ENCODE measurements around the gene CCDC197.

CCDC197 gene

DNA sequence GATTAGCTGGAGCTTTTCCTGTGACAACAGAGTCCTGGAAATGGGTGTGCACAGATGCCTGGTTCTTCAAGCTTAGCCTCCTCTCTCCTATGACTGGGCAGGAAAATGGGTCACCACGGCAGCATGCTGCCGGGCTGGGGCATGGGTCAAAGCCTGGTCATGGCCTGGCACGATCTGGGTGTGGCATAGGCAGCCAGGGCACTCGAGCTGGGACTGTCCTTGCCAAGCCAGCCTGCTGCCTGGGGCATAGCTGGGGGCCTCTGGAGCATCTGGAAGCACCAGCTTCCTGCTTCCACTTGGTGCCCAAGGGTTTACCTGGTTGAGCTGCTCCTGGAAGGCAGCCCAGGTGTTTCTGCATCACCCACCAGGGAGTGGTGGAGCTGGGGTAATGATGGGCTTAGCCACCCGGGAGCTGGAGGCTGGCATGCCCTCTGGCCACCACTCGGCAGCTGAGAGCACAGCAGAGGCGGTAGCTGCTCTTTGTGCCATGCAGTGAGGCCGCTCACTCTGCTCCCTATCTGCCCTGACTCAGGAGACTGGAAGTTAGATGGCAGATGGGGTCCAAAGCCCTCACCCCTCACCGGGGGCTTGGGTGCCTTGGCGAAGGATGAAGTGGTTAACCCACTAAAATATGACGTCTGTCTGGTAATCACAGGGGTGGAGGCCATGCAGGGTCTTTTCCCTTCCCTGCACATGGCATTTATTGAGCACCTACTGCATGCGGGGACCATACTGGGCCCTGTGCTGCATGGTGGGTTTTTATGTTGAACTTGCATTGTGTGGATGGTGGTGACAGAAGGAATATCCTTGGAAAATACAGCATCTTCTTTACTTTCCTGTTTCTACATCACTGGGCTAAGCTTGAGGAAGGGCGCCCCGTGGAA, 30.7 kb downstream of the CCDC197 start:
- DNase-seq, result no peak

DNA sequence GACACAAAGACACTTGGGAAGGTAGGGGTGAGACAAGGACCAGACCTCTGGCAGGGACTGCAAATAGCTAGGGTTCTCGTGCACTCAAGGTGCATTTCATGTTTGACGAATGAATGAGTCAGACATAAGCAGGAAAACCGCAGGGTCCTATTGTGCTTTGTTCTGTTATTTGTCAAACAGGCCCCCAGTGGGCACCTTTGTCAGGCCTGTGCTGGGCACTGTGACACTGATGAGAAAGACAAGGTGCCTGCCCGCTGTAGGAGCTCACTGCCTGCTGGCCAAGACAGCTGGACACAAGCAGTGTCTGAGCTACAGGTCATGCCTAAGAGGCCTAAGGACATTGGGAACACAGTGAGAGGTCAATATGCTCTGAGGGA, 31.3 kb downstream of the CCDC197 start:
- DNase-seq, result no peak

DNA sequence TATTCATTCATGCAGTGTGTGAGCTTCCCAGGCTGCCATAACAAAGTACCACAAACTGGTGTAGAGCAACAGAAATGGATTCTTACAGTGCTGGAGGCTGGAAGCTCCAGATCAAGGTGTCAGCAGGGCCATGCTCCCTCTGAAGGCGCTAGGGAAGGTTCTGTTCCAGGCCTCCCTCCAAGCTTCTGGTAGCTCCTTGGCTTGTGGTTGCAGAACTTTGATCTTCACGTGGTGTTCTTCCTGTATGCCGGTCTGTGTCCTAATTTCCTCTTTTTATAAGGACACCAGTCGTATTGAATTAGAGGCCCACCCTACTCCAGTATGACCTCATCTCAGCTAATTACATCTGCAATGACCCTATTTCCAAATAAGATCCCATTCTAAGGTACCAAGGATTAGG, 32.2 kb downstream of the CCDC197 start:
- DNase-seq, result no peak

DNA sequence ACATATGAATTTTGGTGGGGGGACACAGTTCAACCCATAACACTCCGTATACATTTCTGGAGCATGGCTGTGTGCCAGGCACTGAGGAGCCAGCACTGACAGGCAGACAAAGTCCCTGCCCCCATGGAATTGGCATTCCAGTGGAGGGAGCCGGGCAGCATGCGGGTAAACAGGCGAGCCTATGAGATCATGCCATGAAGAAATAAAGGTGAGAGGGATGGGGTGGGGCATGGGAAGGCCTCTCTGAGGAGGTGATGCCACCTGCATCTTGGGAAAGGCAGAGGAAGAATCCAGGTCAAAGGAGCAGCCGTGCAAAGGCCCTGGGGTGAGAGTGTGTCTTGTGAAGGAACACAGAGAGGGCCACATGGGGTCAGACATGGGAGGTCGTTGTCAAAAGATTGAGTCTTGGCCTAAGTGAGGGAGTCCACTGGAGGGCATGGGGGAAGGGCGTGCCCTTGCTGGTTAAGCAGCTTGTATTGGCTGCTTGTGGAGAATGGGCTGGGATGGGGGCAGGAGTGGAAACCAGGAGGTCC, 32.6 kb downstream of the CCDC197 start:
- DNase-seq, result no peak

DNA sequence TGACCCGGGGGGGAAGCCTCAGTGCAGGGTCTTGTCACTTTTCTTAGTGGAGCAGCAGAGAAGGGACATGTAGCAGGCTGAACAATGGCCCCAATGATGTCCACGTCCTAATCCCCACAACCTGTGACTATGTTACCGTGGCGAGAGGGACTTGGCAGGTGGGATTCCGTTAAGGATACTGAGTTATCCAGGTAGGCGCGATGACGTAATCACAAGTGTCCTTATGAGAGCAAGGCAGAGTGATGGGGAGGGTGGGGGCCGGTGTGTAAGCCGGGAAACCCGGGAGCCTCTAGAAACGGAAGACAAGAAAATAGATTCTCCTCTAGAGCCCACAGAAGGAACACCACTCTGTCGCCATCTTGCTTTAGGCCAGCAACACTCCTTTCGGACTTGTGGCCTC, 33.5 kb downstream of the CCDC197 start:
- DNase-seq, result no peak

DNA sequence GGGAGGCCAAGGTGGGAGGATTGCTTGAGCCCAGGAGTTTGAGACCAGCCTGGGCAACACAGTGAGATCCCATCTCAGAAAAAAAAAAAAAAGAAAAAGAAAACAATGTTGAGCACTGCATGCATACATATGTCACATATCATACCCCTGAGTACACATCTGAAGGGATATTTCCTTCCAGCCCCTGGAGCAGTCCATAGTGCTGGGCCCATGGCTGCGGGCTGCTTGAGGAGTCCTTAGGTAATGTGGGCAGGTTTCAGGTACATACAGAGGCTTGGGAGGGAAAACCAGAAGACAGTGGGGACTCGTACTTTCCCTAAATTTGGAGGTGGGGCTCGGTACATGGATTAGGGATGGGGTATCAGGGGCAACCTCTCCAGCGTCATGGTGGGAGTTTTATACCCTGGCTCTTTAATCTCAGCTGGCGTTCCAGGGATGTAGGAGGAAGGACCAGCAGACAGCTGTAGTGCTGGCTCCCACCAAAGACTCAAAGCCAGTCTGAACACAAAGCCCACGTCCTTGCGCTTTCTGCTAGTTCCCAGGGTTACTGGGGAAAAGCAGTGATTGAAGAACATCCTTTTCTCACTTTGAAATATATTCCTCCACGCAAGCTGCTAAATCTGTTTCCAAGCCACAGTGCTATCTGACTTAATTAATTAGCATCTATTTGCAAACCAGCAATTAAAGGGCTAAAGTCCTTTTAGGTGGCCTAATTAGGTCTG, 34.2 kb downstream of the CCDC197 start:
- DNase-seq, result no peak

DNA sequence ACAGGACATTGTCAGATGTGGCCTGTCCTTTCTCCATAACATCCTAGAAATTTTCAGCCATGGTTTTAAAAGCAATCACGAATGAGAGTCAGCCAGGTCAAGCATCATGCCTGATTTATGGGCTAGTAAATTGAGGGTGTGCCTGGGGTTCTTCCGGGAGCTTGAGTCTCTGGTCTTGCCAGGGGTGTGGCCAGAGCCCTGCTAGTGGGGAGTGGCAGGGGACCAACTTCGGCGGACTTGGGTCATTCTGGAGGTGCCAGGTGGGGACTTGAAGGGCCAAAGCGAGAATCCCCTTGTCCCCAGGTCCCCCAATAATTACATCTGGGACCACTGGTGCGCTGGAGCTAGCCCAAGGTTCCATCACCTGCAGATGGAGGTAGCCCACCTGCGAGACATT, 34.8 kb downstream of the CCDC197 start:
- no peak for DNase-seq

DNA sequence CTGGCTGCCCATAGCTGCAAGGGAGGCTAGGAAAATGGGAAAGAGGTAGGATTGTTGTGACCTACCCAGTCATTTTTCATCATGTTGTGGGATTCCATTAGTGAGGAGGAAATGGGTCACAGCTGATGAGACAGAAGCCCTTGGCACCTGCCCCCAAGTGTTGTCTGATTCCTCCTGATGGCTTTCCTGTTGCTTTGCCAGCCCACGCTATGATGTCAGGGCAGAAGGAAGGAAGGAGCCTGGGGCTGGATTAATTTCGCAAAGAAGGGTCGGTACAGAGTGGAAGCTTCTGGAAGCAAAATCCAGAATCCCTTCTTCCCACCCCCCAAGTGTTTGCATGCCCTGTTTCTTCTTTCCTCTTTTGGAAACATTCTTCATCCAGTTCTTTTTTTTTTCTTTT, 37.8 kb downstream of the CCDC197 start:
- no peak for DNase-seq

DNA sequence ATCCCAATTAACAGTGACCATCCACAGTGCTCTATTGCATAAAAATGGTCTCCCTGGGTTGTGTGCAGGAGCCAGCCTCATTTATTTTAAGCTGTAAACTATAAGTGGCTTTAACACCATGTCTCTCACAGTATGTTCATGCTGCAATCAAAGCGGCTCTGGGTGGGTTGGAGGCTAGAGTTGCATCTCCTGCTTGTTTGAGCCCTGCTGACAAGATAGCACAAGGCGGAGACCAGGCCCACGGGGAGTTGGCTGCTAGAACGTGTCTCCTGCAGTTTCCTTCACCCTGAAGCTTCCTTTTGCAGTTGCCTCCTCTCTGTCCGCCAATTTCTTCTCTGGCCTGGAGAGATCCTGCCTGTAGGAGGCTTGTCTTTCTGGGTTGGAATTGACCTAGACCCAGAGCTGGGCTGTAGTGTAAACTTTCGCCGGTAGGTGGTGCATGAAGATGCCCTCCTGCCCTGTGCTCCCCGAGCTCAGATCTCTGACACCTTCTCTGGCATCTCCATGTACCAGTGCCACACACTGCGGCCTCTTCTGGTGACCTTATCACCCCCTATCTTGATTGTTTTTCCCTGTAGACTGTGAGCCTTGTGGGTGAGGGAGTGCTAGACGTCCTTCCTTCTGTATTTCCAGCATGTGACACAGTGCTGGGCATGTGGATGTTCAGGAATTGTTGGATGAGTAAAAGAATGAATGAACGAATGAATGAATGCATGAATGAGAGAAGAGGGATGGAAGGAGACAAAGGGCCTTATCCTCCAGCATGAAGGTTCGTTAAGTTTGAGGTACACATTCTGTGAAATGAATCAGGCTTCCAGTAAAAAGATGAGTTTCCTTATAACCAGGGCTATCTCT, 39.4 kb downstream of the CCDC197 start:
- DNase-seq, result peak; percentile 70 to 77

DNA sequence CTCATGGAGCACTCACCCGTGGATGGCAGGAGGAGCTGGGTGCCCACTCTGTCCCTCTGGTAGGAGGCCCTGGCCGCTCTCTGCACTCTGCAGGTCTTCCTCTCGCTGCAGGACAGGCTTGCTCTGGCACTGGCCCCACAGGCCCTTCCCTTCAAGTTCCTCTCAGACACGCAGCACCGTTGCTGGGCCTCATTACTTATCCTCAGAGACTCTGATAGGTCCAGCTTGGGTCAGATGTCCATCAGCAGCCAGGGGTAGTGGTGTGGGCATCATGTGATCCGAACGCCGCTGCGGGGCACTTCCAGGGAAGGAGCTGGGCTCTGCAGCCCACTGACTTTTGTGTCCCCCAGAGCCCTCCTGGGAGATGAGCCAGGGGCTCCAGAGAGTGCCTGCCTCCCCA, 40.9 kb downstream of the CCDC197 start:
- no peak for DNase-seq

DNA sequence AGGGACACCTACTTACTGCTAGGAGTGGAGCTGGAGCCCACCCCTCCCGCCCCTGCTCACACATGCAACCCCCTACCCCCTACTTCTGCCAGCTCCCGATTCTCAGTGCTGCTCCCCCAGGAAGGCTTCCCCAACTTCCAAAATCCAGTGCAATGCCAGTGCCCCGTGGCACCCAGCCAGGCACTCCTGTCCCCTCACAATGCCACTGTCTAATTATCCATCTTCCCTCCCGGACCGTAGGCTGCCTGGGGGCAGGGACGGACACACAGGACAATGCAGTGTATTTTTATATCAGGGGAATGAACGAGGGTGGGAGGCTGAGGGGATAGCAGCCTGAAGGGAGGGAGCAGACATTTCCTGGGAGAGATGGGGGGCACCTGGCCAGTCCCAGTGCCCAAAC, 41.4 kb downstream of the CCDC197 start:
- no peak for DNase-seq

DNA sequence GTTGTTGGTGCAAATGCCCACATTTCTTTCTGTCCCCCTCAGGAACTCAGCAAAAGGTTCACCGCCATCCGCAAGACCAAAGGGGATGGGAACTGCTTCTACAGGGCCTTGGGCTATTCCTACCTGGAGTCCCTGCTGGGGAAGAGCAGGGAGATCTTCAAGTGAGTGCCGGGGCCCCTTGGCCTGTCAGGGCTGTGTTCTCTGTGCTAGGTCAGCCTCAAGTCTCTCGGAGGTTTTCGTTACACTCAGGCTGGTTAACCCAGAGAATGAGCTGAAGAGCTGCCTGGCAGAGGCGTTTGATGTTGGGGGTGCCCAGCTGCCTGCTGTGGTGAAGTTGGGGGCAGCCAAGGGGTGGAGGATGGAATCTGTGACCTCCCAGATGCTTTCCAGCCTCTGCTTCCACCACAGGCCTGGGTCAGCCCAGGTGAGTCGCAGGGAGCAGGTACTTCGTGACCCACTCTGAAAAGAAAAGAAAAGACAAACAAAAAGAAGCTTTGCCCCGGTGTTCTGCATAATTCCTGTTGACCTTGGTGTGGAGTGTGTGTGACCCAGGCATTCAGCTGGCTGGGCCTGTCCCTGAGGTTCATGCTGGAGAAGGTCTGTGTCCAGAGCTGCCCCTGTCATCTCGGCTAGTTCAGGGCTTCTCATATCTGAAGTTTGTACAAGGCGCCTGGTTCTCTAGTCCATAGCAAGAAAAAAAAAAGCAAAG, 42.0 kb downstream of the CCDC197 start:
- no peak for DNase-seq

DNA sequence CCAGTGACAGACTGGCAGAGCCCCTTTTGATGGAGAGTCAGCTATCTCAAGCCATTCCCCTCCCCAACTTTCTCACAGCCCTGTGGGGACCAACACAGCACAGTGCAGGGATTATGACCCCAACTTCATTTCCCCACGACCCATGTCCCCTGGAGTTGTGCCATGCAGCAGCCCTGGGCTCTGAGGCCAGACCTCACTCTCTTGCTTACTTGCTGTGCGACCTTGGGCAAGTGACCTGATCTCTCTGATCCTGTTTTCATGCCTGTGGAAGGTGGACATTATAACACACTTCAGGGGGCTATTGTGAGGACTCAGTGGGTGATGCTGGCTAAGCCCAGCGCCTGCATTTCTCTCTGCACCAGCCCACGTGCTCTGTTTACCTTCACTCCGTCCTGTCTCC, 43.1 kb downstream of the CCDC197 start:
- no peak for DNase-seq

DNA sequence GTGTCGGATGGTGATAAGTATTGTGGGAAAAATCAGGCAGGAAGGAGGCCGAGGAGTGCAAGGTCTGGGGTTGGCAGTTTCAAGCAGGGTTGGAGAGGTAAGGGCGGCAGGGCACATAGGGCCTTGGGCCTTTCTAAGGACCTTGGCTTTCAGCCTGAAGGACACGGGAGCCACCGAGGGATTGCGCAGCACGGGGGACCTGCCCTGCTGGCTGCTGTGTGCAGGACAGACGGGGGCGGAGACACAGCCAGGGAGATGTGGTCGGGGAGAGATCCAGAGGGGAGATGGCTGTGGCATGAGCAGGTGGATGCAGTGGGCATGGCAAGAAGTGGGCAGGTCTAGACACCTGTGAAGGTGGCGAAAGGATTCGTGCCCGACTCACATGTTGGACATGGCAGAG, 43.7 kb downstream of the CCDC197 start:
- DNase-seq, result no peak

DNA sequence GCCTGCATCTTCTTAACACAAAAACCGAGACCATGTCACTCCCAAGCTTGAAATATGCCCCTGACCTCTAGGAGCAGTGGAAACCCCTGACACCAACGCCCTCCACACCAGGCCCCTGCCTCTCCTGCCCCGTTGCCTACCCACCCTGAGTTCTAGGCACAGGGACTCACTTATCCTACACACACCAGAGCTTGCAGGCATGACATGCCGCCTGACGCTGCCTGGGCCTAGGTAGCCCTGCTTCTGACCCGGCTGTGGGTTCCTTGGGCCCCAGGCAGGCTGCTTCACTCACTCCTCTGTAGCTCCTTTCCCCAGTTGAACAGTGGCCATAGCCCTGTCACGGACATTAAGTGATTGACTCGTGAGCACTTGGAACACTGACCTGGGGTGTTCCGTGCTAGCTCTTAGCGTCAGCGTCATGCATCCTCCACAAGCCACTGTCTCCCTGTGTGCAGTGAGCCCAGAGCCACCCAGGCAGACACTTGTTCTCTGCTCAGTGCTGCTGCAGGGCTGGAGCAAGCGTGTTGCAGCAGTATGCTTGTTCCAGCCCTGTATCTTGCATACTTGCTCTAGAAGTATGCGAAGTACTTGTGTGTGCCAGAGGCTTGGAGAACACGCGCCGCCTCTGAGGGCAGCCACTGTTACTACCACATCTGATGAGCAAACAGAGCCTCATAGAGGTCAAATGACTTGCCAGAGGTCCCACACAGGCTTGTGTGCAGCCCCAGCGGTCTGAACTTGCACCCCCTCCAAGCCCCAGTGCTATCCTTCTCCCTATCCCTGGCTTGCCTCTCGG, 44.6 kb downstream of the CCDC197 start:
- DNase-seq, result no peak

DNA sequence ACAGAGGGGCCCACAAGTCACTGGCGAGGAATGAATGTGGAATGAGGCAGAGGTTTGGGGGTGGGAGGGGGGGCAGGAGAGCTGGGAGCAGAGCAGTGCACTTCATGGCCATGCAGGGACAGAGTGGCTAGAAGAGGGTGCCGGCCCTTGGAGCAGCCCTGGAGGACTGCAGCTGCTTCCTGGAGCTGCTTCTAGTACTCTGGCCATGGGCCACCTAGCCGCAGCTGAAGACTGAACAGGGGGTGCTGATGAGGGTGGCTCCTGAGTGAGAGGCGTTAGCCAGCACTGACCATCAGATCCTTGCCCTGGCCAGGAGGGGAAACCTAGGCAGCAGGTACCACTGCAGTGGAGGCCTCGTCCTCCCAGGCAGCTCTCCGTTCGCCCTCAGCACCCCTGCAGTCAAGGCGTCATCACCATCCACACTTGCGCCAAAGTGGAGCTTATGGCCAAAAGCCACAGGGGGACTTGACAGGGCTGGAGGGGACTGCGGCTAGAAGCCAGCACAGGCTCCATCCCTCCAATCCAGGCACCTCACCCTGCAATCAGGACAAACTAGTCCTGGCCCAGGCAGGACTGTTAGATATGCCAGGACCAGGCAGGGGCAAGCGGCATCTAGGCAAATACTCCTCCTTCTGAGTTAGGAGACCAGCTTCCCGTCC, 45.5 kb downstream of the CCDC197 start:
- DNase-seq, result no peak

DNA sequence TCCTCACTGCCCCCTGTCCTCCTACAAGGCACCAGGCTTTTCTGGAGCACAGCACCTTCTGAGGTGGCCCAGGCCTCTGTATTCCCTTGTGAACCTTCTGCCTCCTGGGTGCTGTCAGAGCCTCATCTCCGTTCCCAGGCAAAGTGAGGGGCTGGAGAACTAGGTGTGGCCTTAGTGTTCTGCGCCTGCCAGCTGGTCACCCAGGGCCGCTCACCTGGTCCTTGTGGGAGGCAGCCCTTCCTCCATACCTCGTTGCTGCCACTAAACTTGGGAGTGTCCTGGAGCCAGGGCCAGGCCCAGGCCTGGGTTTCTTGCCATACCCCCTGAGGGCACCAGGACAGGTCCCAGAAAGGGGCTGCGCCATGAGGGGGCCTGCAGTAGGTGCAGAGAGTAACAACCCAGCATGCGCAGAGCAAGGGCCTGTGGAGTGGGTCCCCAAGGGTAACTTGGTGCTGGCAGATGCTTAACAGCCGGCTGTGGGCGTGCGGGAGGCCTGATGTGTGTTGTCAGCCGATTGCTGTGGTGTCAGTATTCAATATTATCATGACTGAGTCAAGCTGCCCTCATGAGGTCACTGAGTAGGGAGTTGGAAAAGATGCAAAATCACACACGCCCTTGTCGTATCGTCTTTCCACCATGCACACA, 46.1 kb downstream of the CCDC197 start:
- DNase-seq, result no peak

DNA sequence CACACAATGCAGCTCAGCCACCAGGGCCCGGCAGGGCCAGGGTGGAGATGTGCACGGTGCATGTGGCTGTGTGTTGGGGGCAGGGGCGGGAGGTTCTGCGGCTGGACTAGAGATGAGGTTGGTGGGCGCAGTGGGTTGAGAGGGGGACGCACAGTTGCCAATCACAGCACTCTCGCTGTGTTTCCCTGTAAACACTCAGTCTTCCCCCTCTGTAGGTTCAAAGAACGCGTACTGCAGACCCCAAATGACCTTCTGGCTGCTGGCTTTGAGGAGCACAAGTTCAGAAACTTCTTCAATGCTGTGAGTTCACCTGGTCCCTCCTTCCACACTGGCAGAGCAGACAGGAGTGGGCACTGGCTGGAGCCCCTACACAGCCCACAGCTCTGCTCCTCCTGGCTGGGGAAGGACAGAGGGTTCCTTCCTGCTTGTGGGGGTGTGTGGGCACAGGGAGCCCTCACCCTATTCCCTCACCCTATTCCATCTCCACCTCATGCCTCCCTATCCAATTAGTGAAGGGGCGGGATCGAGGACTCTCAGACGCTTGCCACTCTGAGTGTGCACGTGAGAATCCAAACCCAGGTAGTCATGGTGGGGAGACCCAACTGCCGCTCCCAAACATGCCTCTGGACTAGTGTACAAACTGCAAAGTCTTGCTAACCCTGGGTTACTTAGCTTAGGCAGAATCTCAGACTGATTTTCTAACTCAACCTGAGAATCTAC, 46.8 kb downstream of the CCDC197 start:
- DNase-seq, result no peak

DNA sequence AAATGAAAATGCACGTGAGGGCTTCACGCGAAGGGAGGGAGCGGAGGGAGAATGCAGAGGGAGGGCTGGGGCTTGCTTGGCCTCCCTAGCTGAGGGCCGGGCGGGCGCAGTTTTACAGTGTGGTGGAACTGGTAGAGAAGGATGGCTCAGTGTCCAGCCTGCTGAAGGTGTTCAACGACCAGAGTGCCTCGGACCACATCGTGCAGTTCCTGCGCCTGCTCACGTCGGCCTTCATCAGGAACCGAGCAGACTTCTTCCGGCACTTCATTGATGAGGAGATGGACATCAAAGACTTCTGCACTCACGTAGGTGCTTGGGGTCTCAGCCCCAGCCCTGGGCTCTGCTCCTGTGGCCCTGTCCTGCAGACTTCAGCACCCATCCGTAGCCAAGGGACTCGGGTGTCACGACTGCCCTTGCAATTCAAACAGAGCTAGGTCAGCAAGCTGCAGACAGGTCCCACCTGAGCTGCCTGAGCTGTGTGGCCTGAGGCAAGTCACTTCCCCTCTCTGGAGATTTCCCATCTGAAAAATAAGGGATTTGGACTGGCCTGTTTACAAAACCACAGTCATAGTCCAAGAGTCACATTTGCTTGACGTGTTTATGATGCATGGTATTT, 47.5 kb downstream of the CCDC197 start:
- no peak for DNase-seq

All from CD4-positive, alpha-beta T cell treated with Interleukin-1 beta for 1 hour (primary cell).